ENCODE measurements around the gene CRAMP1.

The CRAMP1 gene

GRCh38 chr16:1634541-1634940, 22.4 kb downstream of the CRAMP1 start:
- no peaks in the 10 kb centered on the region for H3K27me3 ChIP-seq (ENCODE audit: control insufficient read depth in 1 of 2, insufficient read depth in 2 of 2, low read length in 2 of 2)
- H3K36me3 ChIP-seq (ENCODE audit: control insufficient read depth in 2 of 2, insufficient read depth in 2 of 2, low read length in 2 of 2) = peaks cover 55 to 57% of the 10 kb centered on the region in 2 donors
- no peak overlapping the region for H3K27ac ChIP-seq (ENCODE audit: low read length)
- H3K4me1 ChIP-seq (ENCODE audit: control insufficient read depth, insufficient read depth, low read length) = no peaks in the 10 kb centered on the region
- H3K9ac ChIP-seq (ENCODE audit: low read length in 2 of 2) = no peak overlapping the region
- no peak overlapping the region for H3K4me3 ChIP-seq (ENCODE audit: low read length in 2 of 2)
- no peaks in the 10 kb centered on the region for H3K9me3 ChIP-seq (ENCODE audit: control insufficient read depth in 2 of 2, low read length in 2 of 2)

GRCh38 chr16:1635070-1635469, 22.9 kb downstream of the CRAMP1 start:
- no peak overlapping the region for H3K27ac ChIP-seq (ENCODE audit: low read length)
- no peak overlapping the region for H3K9ac ChIP-seq (ENCODE audit: low read length in 2 of 2)
- peaks cover 57 to 60% of the 10 kb centered on the region in 2 donors for H3K36me3 ChIP-seq (ENCODE audit: control insufficient read depth in 2 of 2, insufficient read depth in 2 of 2, low read length in 2 of 2)
- no peak overlapping the region for H3K4me3 ChIP-seq (ENCODE audit: low read length in 2 of 2)
- no peaks in the 10 kb centered on the region for H3K27me3 ChIP-seq (ENCODE audit: control insufficient read depth in 1 of 2, insufficient read depth in 2 of 2, low read length in 2 of 2)
- no peaks in the 10 kb centered on the region for H3K4me1 ChIP-seq (ENCODE audit: control insufficient read depth, insufficient read depth, low read length)
- no peaks in the 10 kb centered on the region for H3K9me3 ChIP-seq (ENCODE audit: control insufficient read depth in 2 of 2, low read length in 2 of 2)

- Histone ChIP-seq H3K4me1 (ENCODE audit: control insufficient read depth, insufficient read depth, low read length) (no peaks in the 10 kb centered on the region), H3K9ac (ENCODE audit: low read length in 2 of 2) (no peak overlapping the region), H3K27ac (ENCODE audit: low read length) (no peak overlapping the region), H3K9me3 (ENCODE audit: control insufficient read depth in 2 of 2, low read length in 2 of 2) (no peaks in the 10 kb centered on the region), H3K27me3 (ENCODE audit: control insufficient read depth in 1 of 2, insufficient read depth in 2 of 2, low read length in 2 of 2) (no peaks in the 10 kb centered on the region), H3K4me3 (ENCODE audit: low read length in 2 of 2) (no peak overlapping the region), H3K36me3 (ENCODE audit: control insufficient read depth in 2 of 2, insufficient read depth in 2 of 2, low read length in 2 of 2) (peaks cover 58 to 68% of the 10 kb centered on the region in 2 donors)
These were observed 25.4 kb downstream of the CRAMP1 start for GRCh38 chr16:1637526-1637925.

GRCh38 chr16:1638757-1639156, 26.6 kb downstream of the CRAMP1 start:
- Histone ChIP-seq H3K36me3 (ENCODE audit: control insufficient read depth in 2 of 2, insufficient read depth in 2 of 2, low read length in 2 of 2) (peaks cover 51 to 64% of the 10 kb centered on the region in 2 donors), H3K4me3 (ENCODE audit: low read length in 2 of 2) (no peak overlapping the region), H3K27ac (ENCODE audit: low read length) (no peak overlapping the region), H3K4me1 (ENCODE audit: control insufficient read depth, insufficient read depth, low read length) (no peaks in the 10 kb centered on the region), H3K27me3 (ENCODE audit: control insufficient read depth in 1 of 2, insufficient read depth in 2 of 2, low read length in 2 of 2) (no peaks in the 10 kb centered on the region), H3K9me3 (ENCODE audit: control insufficient read depth in 2 of 2, low read length in 2 of 2) (no peaks in the 10 kb centered on the region), H3K9ac (ENCODE audit: low read length in 2 of 2) (no peak overlapping the region)

- H3K9me3 ChIP-seq (ENCODE audit: control insufficient read depth in 2 of 2, low read length in 2 of 2) = no peaks in the 10 kb centered on the region
- H3K36me3 ChIP-seq (ENCODE audit: control insufficient read depth in 2 of 2, insufficient read depth in 2 of 2, low read length in 2 of 2) = peaks cover 46 to 64% of the 10 kb centered on the region in 2 donors
- H3K27me3 ChIP-seq (ENCODE audit: control insufficient read depth in 1 of 2, insufficient read depth in 2 of 2, low read length in 2 of 2) = no peaks in the 10 kb centered on the region
- H3K4me3 ChIP-seq (ENCODE audit: low read length in 2 of 2) = no peak overlapping the region
- H3K27ac ChIP-seq (ENCODE audit: low read length) = no peak overlapping the region
- no peak overlapping the region for H3K9ac ChIP-seq (ENCODE audit: low read length in 2 of 2)
- H3K4me1 ChIP-seq (ENCODE audit: control insufficient read depth, insufficient read depth, low read length) = no peaks in the 10 kb centered on the region
These were observed 27.1 kb downstream of the CRAMP1 start for GRCh38 chr16:1639282-1639681.

- no peak overlapping the region for H3K9ac ChIP-seq (ENCODE audit: low read length in 2 of 2)
- H3K4me1 ChIP-seq (ENCODE audit: control insufficient read depth, insufficient read depth, low read length) = no peaks in the 10 kb centered on the region
- H3K36me3 ChIP-seq (ENCODE audit: control insufficient read depth in 2 of 2, insufficient read depth in 2 of 2, low read length in 2 of 2) = peaks cover 41 to 66% of the 10 kb centered on the region in 2 donors
- no peak overlapping the region for H3K27ac ChIP-seq (ENCODE audit: low read length)
- no peak overlapping the region for H3K4me3 ChIP-seq (ENCODE audit: low read length in 2 of 2)
- no peaks in the 10 kb centered on the region for H3K27me3 ChIP-seq (ENCODE audit: control insufficient read depth in 1 of 2, insufficient read depth in 2 of 2, low read length in 2 of 2)
- H3K9me3 ChIP-seq (ENCODE audit: control insufficient read depth in 2 of 2, low read length in 2 of 2) = no peaks in the 10 kb centered on the region
These were observed 27.7 kb downstream of the CRAMP1 start for GRCh38 chr16:1639860-1640259.

GRCh38 chr16:1640261-1640941, 28.2 kb downstream of the CRAMP1 start:
- Histone ChIP-seq H3K27ac (ENCODE audit: low read length) (no peak overlapping the region), H3K4me1 (ENCODE audit: control insufficient read depth, insufficient read depth, low read length) (no peaks in the 10 kb centered on the region), H3K9ac (ENCODE audit: low read length in 2 of 2) (no peak overlapping the region), H3K27me3 (ENCODE audit: control insufficient read depth in 1 of 2, insufficient read depth in 2 of 2, low read length in 2 of 2) (no peaks in the 10 kb centered on the region), H3K9me3 (ENCODE audit: control insufficient read depth in 2 of 2, low read length in 2 of 2) (no peaks in the 10 kb centered on the region), H3K4me3 (ENCODE audit: low read length in 2 of 2) (no peak overlapping the region), H3K36me3 (ENCODE audit: control insufficient read depth in 2 of 2, insufficient read depth in 2 of 2, low read length in 2 of 2) (peaks cover 42 to 65% of the 10 kb centered on the region in 2 donors)

GRCh38 chr16:1641261-1641660, 29.1 kb downstream of the CRAMP1 start:
- Histone ChIP-seq H3K9me3 (ENCODE audit: control insufficient read depth in 2 of 2, low read length in 2 of 2) (no peaks in the 10 kb centered on the region), H3K36me3 (ENCODE audit: control insufficient read depth in 2 of 2, insufficient read depth in 2 of 2, low read length in 2 of 2) (peaks cover 44 to 68% of the 10 kb centered on the region in 2 donors), H3K27me3 (ENCODE audit: control insufficient read depth in 1 of 2, insufficient read depth in 2 of 2, low read length in 2 of 2) (no peaks in the 10 kb centered on the region), H3K4me3 (ENCODE audit: low read length in 2 of 2) (no peak overlapping the region), H3K9ac (ENCODE audit: low read length in 2 of 2) (no peak overlapping the region), H3K4me1 (ENCODE audit: control insufficient read depth, insufficient read depth, low read length) (no peaks in the 10 kb centered on the region), H3K27ac (ENCODE audit: low read length) (no peak overlapping the region)

- Histone ChIP-seq H3K9me3 (ENCODE audit: control insufficient read depth in 2 of 2, low read length in 2 of 2) (no peaks in the 10 kb centered on the region), H3K9ac (ENCODE audit: low read length in 2 of 2) (no peak overlapping the region), H3K27me3 (ENCODE audit: control insufficient read depth in 1 of 2, insufficient read depth in 2 of 2, low read length in 2 of 2) (no peaks in the 10 kb centered on the region), H3K27ac (ENCODE audit: low read length) (no peak overlapping the region), H3K4me3 (ENCODE audit: low read length in 2 of 2) (no peak overlapping the region), H3K36me3 (ENCODE audit: control insufficient read depth in 2 of 2, insufficient read depth in 2 of 2, low read length in 2 of 2) (peaks cover 44 to 68% of the 10 kb centered on the region in 2 donors), H3K4me1 (ENCODE audit: control insufficient read depth, insufficient read depth, low read length) (no peaks in the 10 kb centered on the region)
These were observed 30.0 kb downstream of the CRAMP1 start for GRCh38 chr16:1642148-1642547.

GRCh38 chr16:1642753-1643152, 30.6 kb downstream of the CRAMP1 start:
- Histone ChIP-seq H3K36me3 (ENCODE audit: control insufficient read depth in 2 of 2, insufficient read depth in 2 of 2, low read length in 2 of 2) (peaks cover 43 to 65% of the 10 kb centered on the region in 2 donors), H3K27ac (ENCODE audit: low read length) (no peak overlapping the region), H3K9ac (ENCODE audit: low read length in 2 of 2) (no peak overlapping the region), H3K9me3 (ENCODE audit: control insufficient read depth in 2 of 2, low read length in 2 of 2) (no peaks in the 10 kb centered on the region), H3K4me1 (ENCODE audit: control insufficient read depth, insufficient read depth, low read length) (no peaks in the 10 kb centered on the region), H3K4me3 (ENCODE audit: low read length in 2 of 2) (no peak overlapping the region), H3K27me3 (ENCODE audit: control insufficient read depth in 1 of 2, insufficient read depth in 2 of 2, low read length in 2 of 2) (no peaks in the 10 kb centered on the region)

- Histone ChIP-seq H3K27ac (ENCODE audit: low read length) (no peak overlapping the region), H3K36me3 (ENCODE audit: control insufficient read depth in 2 of 2, insufficient read depth in 2 of 2, low read length in 2 of 2) (peaks cover 35 to 58% of the 10 kb centered on the region in 2 donors), H3K27me3 (ENCODE audit: control insufficient read depth in 1 of 2, insufficient read depth in 2 of 2, low read length in 2 of 2) (no peaks in the 10 kb centered on the region), H3K9me3 (ENCODE audit: control insufficient read depth in 2 of 2, low read length in 2 of 2) (no peaks in the 10 kb centered on the region), H3K4me3 (ENCODE audit: low read length in 2 of 2) (no peak overlapping the region), H3K9ac (ENCODE audit: low read length in 2 of 2) (no peak overlapping the region), H3K4me1 (ENCODE audit: control insufficient read depth, insufficient read depth, low read length) (no peaks in the 10 kb centered on the region)
These were observed 31.4 kb downstream of the CRAMP1 start for GRCh38 chr16:1643521-1643920.

All from stomach smooth muscle (tissue), 2 donors.